Measurements from ENCODE around the gene HSD11B2. TPM values are rescaled to one million over a fixed set of nuclear protein-coding genes. Genes with fewer than 3 reads are reported as not detected.

HSD11B2 gene
- total RNA-seq = 0.36 and 0.93 TPM in 2 replicates

GRCh38 chr16:67430977-67431774 lies at the start of gene HSD11B2:
Gene HSD11B2 (plus strand): TSS chr16:67431121. CDS start chr16:67431249, 128 bp downstream.
- intact Hi-C loops (cut with micrococcal nuclease) = no loop called here

- intact Hi-C loops (cut with micrococcal nuclease) = no loop called here
Observed at GRCh38 chr16:67383284-67383683, 47.6 kb upstream of the HSD11B2 start.

- intact Hi-C loops (cut with micrococcal nuclease) = no loop called here
Observed at GRCh38 chr16:67384778-67385510, 46.0 kb upstream of the HSD11B2 start.

- intact Hi-C loops (cut with micrococcal nuclease) = no loop called here
Observed at GRCh38 chr16:67386861-67387455, 44.0 kb upstream of the HSD11B2 start.

GRCh38 chr16:67387479-67388079 lies 43.3 kb upstream of the HSD11B2 start:
- intact Hi-C loops (cut with micrococcal nuclease) = no loop called here

GRCh38 chr16:67388191-67388590 lies 42.7 kb upstream of the HSD11B2 start:
- intact Hi-C loops (cut with micrococcal nuclease) = no loop called here

- intact Hi-C loops (cut with micrococcal nuclease) = no loop called here
Observed at GRCh38 chr16:67388591-67388990, 42.3 kb upstream of the HSD11B2 start.

- intact Hi-C loops (cut with micrococcal nuclease) = no loop called here
Observed at GRCh38 chr16:67389911-67390815, 40.8 kb upstream of the HSD11B2 start.

- intact Hi-C loops (cut with micrococcal nuclease) = no loop called here
Observed at GRCh38 chr16:67390816-67391423, 40.0 kb upstream of the HSD11B2 start.

- intact Hi-C loops (cut with micrococcal nuclease) = no loop called here
Observed at GRCh38 chr16:67391424-67392300, 39.3 kb upstream of the HSD11B2 start.

- intact Hi-C loops (cut with micrococcal nuclease) = no loop called here
Observed at GRCh38 chr16:67392301-67393059, 38.4 kb upstream of the HSD11B2 start.

- intact Hi-C loops (cut with micrococcal nuclease) = no loop called here
Observed at GRCh38 chr16:67393111-67393787, 37.7 kb upstream of the HSD11B2 start, which contains the start of gene TPPP3. Gene TPPP3 (minus strand): TSS chr16:67393498. CDS start chr16:67391111, 2,387 bp downstream.

- intact Hi-C loops (cut with micrococcal nuclease) = no loop called here
Observed at GRCh38 chr16:67393788-67394154, 37.1 kb upstream of the HSD11B2 start.

- intact Hi-C loops (cut with micrococcal nuclease) = loop anchor here (5.0 kb wide), 1 partner anchor 132 kb away; no protein-coding TSS in a partner anchor
Observed at GRCh38 chr16:67394155-67395104, 36.5 kb upstream of the HSD11B2 start.

GRCh38 chr16:67395105-67395457 lies 35.8 kb upstream of the HSD11B2 start:
- intact Hi-C loops (cut with micrococcal nuclease) = loop anchor here (5.0 kb wide), 1 partner anchor 133 kb away; no protein-coding TSS in a partner anchor

- intact Hi-C loops (cut with micrococcal nuclease) = loop anchor here (5.0 kb wide), 1 partner anchor 133 kb away; no protein-coding TSS in a partner anchor
Observed at GRCh38 chr16:67395458-67396158, 35.3 kb upstream of the HSD11B2 start.
